Esophagus squamous epithelium (tissue), 5 donors: ENCODE measurements around the gene FAM120AOS. TPM values are rescaled to one million over a fixed set of nuclear protein-coding genes. Genes with fewer than 3 reads are reported as not detected.

Source experiments
- DNase-seq: peaks from one replicate; lab custom pipeline; 2025; lab: John Stamatoyannopoulos, UW
- H3K27ac ChIP-seq, 4 donors: fragments of 200-600 bp; sonication (generic); one replicate each; pipeline ENCODE4 v1.5.1; 2016 to 2019; ENCODE audit warnings: mild to moderate bottlenecking in 1 of 4
- H3K27me3 ChIP-seq, 4 donors: fragments of 200-600 bp; sonication (generic); 1 replicate in 3 of 4; 2 replicates in 1 of 4; pipeline versions ENCODE4 v1.5.1 to v1.6.0; 2017 to 2021; ENCODE audit warnings: antibody characterized with exemption in 1 of 4
- H3K36me3 ChIP-seq, 3 donors: fragments of 200-600 bp; sonication (generic); one replicate each; pipeline ENCODE4 v1.5.1; 2016 to 2019
- H3K4me1 ChIP-seq, 3 donors: fragments of 200-600 bp; sonication (generic); one replicate each; pipeline ENCODE4 v1.5.1; 2017 to 2019
- H3K4me3 ChIP-seq, 4 donors: fragments of 200-600 bp; sonication (generic); 1 replicate in 3 of 4; 2 replicates in 1 of 4; pipeline ENCODE4 v1.5.1; 2016 to 2019; ENCODE audit warnings: mild to moderate bottlenecking in 2 of 4, moderate library complexity in 1 of 4
- H3K9me3 ChIP-seq, 3 donors: fragments of 200-600 bp; sonication (generic); one replicate each; pipeline ENCODE4 v1.5.1; 2016 to 2019
- POLR2A ChIP-seq, 4 donors: fragments of 450-650 bp; IDR thresholded peaks; one replicate each; pipeline ENCODE4 v1.6.1; 2017; ENCODE audit warnings: antibody characterized with exemption in 4 of 4, mild to moderate bottlenecking in 4 of 4, moderate library complexity in 3 of 4
- WGBS, 2 donors: methylation state at CpG; one replicate each; pipeline ENCODE4 v1.1.5; 2018; 5-methylcytosine and 5-hydroxymethylcytosine counted together
- intact Hi-C: fragments of 100-400 bp; cut with DNase I; formaldehyde crosslinking; loops from one replicate; pipeline ENCODE4 v1.15.0; 2022
- total RNA-seq, 4 donors: library from RNA; depleted of rRNA; stranded (reverse); fragments of >200 nt; gene quantifications; one replicate each; pipeline ENCODE4 v1.1.0, GENCODE V29; 2016
- TF ChIP-seq, protein P1 (sequence below), 6 experiments: fragments of 450-650 bp in 4 of 6; fragments of 200-600 bp in 2 of 6; sonication (generic) in 2 of 6; IDR thresholded peaks; one replicate each; pipeline ENCODE4 v1.5.1; 2016 to 2019; ENCODE audit warnings: antibody characterized with exemption in 6 of 6, mild to moderate bottlenecking in 4 of 6, moderate library complexity in 4 of 6
- donor health status: DM: yes; HTN: yes; CAD: no.

FAM120AOS gene
- total RNA-seq, 4 donors from 2014 or later = 18.0 to 33.6 (median 24.4) TPM

DNA sequence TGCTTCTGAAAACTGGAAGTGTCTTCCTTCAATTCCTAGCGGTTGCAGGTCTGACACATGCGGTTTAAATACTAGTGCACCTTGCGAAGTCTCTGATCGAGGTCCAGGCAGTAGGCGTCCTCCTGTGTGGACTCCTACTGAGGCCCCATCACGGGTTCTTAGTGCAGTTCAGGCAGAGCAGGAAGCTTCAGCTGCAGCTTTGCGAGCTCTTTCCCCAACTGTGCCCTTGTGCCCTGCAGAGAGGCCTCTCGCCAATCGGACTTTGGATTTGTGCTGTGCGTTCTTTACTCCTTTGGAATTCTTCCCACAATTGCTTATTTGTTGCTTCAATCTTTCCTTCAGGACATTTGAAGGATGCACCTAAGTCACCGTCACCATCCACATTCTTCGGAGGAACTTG is 40.6 kb upstream of the FAM120AOS start:
- intact Hi-C loops = no loop called here
- peaks cover 0 to 7% (median 0%) of the 10 kb centered on the region in 3 donors for H3K4me1 ChIP-seq
- 90 to 93% methylated on average over 12 of the region's 12 CpGs for WGBS, 2 donors
- TF ChIP-seq POLR2A (IDR thresholded peaks at IDR 0.05) = no peak
- no peaks in the 10 kb centered on the region for H3K9me3 ChIP-seq
- DNase-seq = no peak
- no peak overlapping the region for H3K27ac ChIP-seq
- no peaks in the 10 kb centered on the region for H3K27me3 ChIP-seq
- no peak overlapping the region for H3K4me3 ChIP-seq
- peaks cover 0 to 78% (median 8%) of the 10 kb centered on the region in 3 donors for H3K36me3 ChIP-seq

DNA sequence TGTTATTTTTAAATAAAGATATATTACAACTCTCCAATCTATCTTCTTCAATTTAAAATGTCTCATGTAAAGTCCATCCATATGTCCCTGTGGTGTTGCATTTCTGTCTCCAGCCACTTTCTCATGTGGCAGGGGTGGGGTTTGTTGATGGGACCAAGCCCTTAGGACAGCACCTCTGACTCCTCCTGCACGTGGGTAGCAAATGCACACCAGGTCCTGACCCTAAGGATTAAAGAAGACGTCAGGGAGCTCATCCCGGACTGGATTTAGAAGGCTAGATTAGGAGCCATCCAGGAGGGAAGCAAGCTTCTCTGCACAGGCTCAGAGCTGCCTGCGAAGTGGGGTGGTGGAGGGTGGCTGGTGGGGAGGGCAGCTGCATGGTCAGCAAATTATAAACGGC is 38.9 kb upstream of the FAM120AOS start:
- H3K36me3 ChIP-seq = peaks cover 0 to 74% (median 8%) of the 10 kb centered on the region in 3 donors
- intact Hi-C loops = no loop called here
- WGBS, 2 donors = 68 to 89% methylated on average over 3 to 4 of the region's 5 CpGs

DNA sequence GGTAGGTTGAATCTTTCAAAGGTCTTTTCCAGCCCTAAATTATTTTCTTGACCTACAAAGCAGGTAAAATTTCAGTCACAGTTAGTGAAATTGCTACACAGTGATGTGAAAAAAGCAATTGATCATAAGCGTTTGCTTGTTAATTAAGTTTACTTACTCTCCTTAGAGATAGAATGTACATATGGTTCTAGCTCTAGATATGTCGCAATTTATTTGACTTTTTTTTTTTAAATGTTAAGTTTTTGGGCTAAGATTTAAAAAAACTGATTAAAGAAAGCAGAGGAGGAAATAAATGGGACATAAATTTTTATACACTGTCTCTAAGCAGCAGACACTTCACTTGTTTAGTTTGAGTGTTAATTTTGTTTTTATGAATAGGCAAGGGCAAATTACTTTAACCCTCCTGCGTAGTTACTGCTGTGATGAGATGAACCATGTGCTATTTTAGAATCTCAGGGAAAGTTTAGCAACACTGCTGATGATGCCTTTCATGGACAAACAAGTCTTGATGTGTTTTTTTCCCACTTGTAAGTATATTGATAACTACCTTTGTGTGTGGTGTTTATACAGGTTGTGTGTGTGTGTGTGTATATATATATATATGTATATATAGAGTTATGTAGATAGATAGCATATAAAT is 38.3 kb upstream of the FAM120AOS start:
- TF ChIP-seq POLR2A (IDR thresholded peaks at IDR 0.05) = no peak
- TF ChIP-seq, protein P1, sequence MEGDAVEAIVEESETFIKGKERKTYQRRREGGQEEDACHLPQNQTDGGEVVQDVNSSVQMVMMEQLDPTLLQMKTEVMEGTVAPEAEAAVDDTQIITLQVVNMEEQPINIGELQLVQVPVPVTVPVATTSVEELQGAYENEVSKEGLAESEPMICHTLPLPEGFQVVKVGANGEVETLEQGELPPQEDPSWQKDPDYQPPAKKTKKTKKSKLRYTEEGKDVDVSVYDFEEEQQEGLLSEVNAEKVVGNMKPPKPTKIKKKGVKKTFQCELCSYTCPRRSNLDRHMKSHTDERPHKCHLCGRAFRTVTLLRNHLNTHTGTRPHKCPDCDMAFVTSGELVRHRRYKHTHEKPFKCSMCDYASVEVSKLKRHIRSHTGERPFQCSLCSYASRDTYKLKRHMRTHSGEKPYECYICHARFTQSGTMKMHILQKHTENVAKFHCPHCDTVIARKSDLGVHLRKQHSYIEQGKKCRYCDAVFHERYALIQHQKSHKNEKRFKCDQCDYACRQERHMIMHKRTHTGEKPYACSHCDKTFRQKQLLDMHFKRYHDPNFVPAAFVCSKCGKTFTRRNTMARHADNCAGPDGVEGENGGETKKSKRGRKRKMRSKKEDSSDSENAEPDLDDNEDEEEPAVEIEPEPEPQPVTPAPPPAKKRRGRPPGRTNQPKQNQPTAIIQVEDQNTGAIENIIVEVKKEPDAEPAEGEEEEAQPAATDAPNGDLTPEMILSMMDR (IDR thresholded peaks at IDR 0.05) = no peak
- Histone ChIP-seq H3K9me3 (no peaks in the 10 kb centered on the region), H3K36me3 (peaks cover 0 to 72% (median 8%) of the 10 kb centered on the region in 3 donors), H3K4me1 (peaks cover 0 to 7% (median 0%) of the 10 kb centered on the region in 3 donors), H3K27me3 (no peaks in the 10 kb centered on the region), H3K27ac (no peak overlapping the region), H3K4me3 (no peak overlapping the region)
- DNase-seq = no peak
- intact Hi-C loops = no loop called here
- WGBS, 2 donors = 80 to 97% methylated on average over 3 of the region's 3 CpGs

More for the DNA sequence above, 38.9 kb upstream of the FAM120AOS start:
- no peak for DNase-seq
- no peak for TF ChIP-seq POLR2A (IDR thresholded peaks at IDR 0.05)
- TF ChIP-seq, protein P1 (IDR thresholded peaks at IDR 0.05) = no peak
- Histone ChIP-seq H3K27ac (no peak overlapping the region), H3K9me3 (no peaks in the 10 kb centered on the region), H3K27me3 (no peaks in the 10 kb centered on the region), H3K4me1 (peaks cover 0 to 7% (median 0%) of the 10 kb centered on the region in 3 donors), H3K4me3 (no peak overlapping the region)

DNA sequence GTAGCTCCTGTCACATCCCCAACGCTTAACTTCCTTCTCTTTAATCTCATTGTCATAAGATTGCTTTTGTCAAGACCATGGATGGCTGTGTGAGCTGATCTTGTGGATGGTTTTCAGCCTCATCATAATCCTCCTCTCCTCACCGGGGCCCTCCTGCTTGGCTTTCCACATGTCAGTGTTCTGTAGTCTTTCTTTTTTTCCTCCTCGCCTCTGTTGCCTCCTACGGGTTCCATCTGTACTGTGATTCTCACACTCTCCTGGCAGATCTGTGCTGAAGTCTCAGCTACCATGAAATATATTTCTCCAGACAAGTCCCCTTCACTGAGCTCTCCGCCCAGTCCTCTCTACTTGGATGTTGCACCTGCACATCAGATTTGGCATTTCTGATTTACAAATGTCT is 34.9 kb upstream of the FAM120AOS start:
- Histone ChIP-seq H3K27me3 (no peaks in the 10 kb centered on the region), H3K4me1 (peaks cover 0 to 19% (median 0%) of the 10 kb centered on the region in 3 donors), H3K36me3 (peaks cover 0 to 75% (median 9%) of the 10 kb centered on the region in 3 donors), H3K4me3 (no peak overlapping the region), H3K27ac (no peak overlapping the region), H3K9me3 (no peaks in the 10 kb centered on the region)
- TF ChIP-seq POLR2A (IDR thresholded peaks at IDR 0.05) = no peak
- TF ChIP-seq, protein P1 (IDR thresholded peaks at IDR 0.05) = no peak
- intact Hi-C loops = no loop called here
- 92 to 96% methylated on average over 5 of the region's 5 CpGs for WGBS, 2 donors
- DNase-seq = no peak

DNA sequence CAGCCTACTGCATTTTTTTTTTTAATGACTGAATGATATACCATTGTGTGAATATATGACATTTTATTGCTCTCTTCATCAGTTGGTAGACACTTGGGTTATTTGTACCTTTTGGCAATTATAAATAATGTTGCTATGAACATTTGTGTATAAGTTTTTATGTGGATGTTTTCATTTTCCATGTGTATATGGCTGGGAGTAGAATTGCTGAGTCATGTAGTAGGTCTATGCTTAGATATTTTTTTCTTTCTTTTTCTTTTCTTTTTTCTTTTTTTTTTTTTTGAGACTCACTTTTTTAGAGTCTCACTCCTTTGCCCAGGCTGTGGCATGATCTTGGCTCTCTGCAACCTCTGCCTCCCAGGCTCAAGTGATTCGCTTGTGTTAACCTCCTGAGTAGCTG is 32.9 kb upstream of the FAM120AOS start:
- H3K27ac ChIP-seq = no peak overlapping the region
- no peaks in the 10 kb centered on the region for H3K27me3 ChIP-seq
- no peaks in the 10 kb centered on the region for H3K9me3 ChIP-seq
- DNase-seq = no peak
- no peak for TF ChIP-seq POLR2A (IDR thresholded peaks at IDR 0.05)
- TF ChIP-seq, protein P1 (IDR thresholded peaks at IDR 0.05) = no peak
- H3K4me1 ChIP-seq = peaks cover 0 to 15% (median 0%) of the 10 kb centered on the region in 3 donors
- 89 to 100% methylated on average over 1 of the region's 1 CpG for WGBS, 2 donors
- H3K4me3 ChIP-seq = no peak overlapping the region
- intact Hi-C loops = no loop called here
- H3K36me3 ChIP-seq = peaks cover 0 to 82% (median 9%) of the 10 kb centered on the region in 3 donors
